GM12874 (cell line): Measurements from ENCODE around the gene KRT2.

ENCODE experiments used
- CTCF ChIP-seq: IDR thresholded peaks from 2 replicates; pipeline ENCODE4 v1.5.1; 2011; ENCODE audit warnings: low read depth, mild to moderate bottlenecking, control low read depth, low read length, moderate library complexity; ENCODE audit not compliant: insufficient read depth

Gene KRT2

DNA sequence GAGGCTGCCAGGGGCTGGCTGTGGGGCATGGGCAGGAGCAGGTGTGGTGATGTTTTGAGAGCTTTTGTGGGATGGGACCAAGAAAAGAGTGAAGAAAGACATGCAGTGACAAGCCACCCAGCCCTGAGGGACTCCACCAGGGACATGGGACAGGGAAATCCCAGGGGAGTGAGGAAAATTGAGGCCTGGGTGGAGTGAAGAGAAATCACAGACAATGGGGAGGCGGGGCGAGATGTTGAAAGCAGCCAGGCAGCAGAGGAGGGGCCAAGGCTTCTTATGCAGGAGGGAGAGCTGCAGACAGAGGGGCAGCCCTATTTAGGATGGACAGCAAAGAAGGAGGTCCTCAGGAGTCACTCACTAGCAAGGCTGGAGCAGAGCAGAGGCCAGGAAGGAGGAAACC, 32.4 kb upstream of the KRT2 start:
- no peak for TF ChIP-seq CTCF

- TF ChIP-seq CTCF = no peak
Measured at GRCh38 chr12:52683575-52684300, 31.7 kb upstream of the KRT2 start.

- TF ChIP-seq CTCF = no peak
Measured at GRCh38 chr12:52682938-52683574, 31.0 kb upstream of the KRT2 start.

DNA sequence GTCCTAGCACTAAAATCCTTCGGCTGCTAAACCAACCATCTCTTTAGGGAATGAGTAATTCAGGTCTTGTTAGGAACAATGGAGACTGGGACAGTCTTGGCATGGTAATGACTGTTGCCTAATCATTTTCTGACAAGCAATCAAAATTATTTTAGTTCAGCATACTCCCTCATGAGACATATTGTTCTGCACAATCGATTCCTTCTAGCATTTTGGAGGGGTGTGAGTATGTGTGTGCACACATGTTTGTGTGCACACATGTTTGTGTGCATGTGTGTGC, 30.3 kb upstream of the KRT2 start:
- no peak for TF ChIP-seq CTCF

GRCh38 chr12:52681526-52682380, 29.7 kb upstream of the KRT2 start:
- no peak for TF ChIP-seq CTCF

GRCh38 chr12:52680363-52680762, 28.4 kb upstream of the KRT2 start, which contains the start of gene KRT1:
Gene KRT1 (minus strand): TSS chr12:52680407. CDS start chr12:52680348, 59 bp downstream.
- no peak for TF ChIP-seq CTCF

GRCh38 chr12:52679875-52680274, 27.9 kb upstream of the KRT2 start:
- TF ChIP-seq CTCF = no peak
